MM.1S (cell line): ENCODE data around the gene CHGA.

Source experiments
- DNase-seq: peaks from one replicate; pipeline ENCODE4 v3.0.0-alpha.2; 2015
- H2AFZ ChIP-seq: fragments of 300-600 bp; sonication (generic); 2 replicates; pipeline ENCODE4 v1.6.0; 2016; ENCODE audit warnings: antibody characterized with exemption, low read length
- H3F3A ChIP-seq: fragments of 300-600 bp; sonication (generic); 2 replicates; pipeline ENCODE4 v1.6.1; 2016; ENCODE audit warnings: mild to moderate bottlenecking, antibody characterized with exemption, low read length, moderate library complexity, mixed read lengths; ENCODE audit not compliant: insufficient read depth
- H3K27ac ChIP-seq: fragments of 300-600 bp; sonication (generic); 2 replicates; pipeline ENCODE4 v1.5.1; 2016; ENCODE audit warnings: mild to moderate bottlenecking, low read length
- H3K27me3 ChIP-seq: fragments of 300-600 bp; sonication (generic); replicated peaks from 2 replicates; pipeline ENCODE4 v1.6.0; 2016; ENCODE audit warnings: low read length; ENCODE audit not compliant: insufficient read depth
- H3K36me3 ChIP-seq: fragments of 300-600 bp; sonication (generic); replicated peaks from 2 replicates; pipeline ENCODE4 v1.6.1; 2016; ENCODE audit warnings: mild to moderate bottlenecking, low read length, mixed read lengths; ENCODE audit not compliant: insufficient read depth
- H3K4me1 ChIP-seq: fragments of 300-600 bp; sonication (generic); 2 replicates; pipeline ENCODE4 v1.6.1; 2016; ENCODE audit warnings: low read length, mixed read lengths
- H3K4me2 ChIP-seq: fragments of 300-600 bp; sonication (generic); 2 replicates; pipeline ENCODE4 v1.6.0; 2016; ENCODE audit warnings: low read depth, low read length
- H3K4me3 ChIP-seq: fragments of 300-600 bp; sonication (generic); 2 replicates; pipeline ENCODE4 v1.5.1; 2016; ENCODE audit warnings: low read length, mixed read lengths
- H3K79me2 ChIP-seq: fragments of 300-600 bp; sonication (generic); 2 replicates; pipeline ENCODE4 v1.6.1; 2016; ENCODE audit warnings: mixed run types, low read length, mixed read lengths
- H3K9ac ChIP-seq: fragments of 300-600 bp; sonication (generic); 2 replicates; pipeline ENCODE4 v1.6.1; 2016; ENCODE audit warnings: low read length, mixed read lengths
- H3K9me2 ChIP-seq: fragments of 300-600 bp; sonication (generic); replicated peaks from 2 replicates; pipeline ENCODE4 v1.6.1; 2016; ENCODE audit warnings: mild to moderate bottlenecking, low read length, mixed read lengths; ENCODE audit not compliant: insufficient read depth
- H3K9me3 ChIP-seq: fragments of 300-600 bp; sonication (generic); replicated peaks from 2 replicates; pipeline ENCODE4 v1.6.1; 2016; ENCODE audit warnings: mild to moderate bottlenecking, low read length, mixed read lengths; ENCODE audit not compliant: insufficient read depth
- H4K20me1 ChIP-seq: fragments of 300-600 bp; sonication (generic); 2 replicates; pipeline ENCODE4 v1.6.1; 2016; ENCODE audit warnings: mild to moderate bottlenecking, low read length, moderate library complexity, mixed read lengths; ENCODE audit not compliant: insufficient read depth
- EZH2 ChIP-seq: fragments of 300-600 bp; sonication (generic); optimal IDR thresholded peaks from 2 replicates; pipeline ENCODE3; 2017; ENCODE audit warnings: low read depth, mild to moderate bottlenecking, antibody characterized with exemption, low read length, mixed read lengths
- EZH2phosphoT487 ChIP-seq: fragments of 300-600 bp; sonication (generic); IDR thresholded peaks from 2 replicates; pipeline ENCODE4 v1.6.1; 2018; ENCODE audit warnings: antibody characterized with exemption, low read length
- TF ChIP-seq, protein P1 (sequence below): fragments of 300-600 bp; sonication (generic); IDR thresholded peaks from 2 replicates; pipeline ENCODE4 v1.5.1; 2016; ENCODE audit warnings: antibody characterized with exemption, low read length, mixed read lengths

The CHGA gene

DNA sequence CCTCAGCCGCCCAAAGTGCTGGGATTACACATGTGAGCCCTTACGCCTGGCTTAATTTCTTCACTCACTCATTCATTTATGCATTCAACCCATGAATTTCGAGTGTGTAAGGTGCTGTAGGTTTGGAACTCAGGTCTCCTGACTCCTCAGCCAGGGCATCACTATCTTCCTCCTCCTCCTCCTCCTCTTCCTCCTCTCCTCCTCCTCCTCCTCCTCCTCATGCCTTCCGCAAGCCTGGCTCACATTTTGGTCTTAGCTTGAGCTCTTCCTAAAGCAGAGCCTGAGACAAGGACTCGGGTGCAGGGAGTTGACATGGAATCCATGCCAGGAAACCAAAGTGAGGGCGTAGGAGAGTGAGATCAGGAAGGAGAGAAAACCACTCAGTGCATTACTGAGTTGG is 20.8 kb upstream of the CHGA start:
- DNase-seq: no peak
- no peaks in the 10 kb centered on the region for H3K36me3 ChIP-seq
- TF ChIP-seq EZH2 (no peak), EZH2phosphoT487 (no peak)
- TF ChIP-seq, protein P1, sequence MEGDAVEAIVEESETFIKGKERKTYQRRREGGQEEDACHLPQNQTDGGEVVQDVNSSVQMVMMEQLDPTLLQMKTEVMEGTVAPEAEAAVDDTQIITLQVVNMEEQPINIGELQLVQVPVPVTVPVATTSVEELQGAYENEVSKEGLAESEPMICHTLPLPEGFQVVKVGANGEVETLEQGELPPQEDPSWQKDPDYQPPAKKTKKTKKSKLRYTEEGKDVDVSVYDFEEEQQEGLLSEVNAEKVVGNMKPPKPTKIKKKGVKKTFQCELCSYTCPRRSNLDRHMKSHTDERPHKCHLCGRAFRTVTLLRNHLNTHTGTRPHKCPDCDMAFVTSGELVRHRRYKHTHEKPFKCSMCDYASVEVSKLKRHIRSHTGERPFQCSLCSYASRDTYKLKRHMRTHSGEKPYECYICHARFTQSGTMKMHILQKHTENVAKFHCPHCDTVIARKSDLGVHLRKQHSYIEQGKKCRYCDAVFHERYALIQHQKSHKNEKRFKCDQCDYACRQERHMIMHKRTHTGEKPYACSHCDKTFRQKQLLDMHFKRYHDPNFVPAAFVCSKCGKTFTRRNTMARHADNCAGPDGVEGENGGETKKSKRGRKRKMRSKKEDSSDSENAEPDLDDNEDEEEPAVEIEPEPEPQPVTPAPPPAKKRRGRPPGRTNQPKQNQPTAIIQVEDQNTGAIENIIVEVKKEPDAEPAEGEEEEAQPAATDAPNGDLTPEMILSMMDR: no peak
- H3K9ac ChIP-seq: no peak overlapping the region
- no peak overlapping the region for H3K4me2 ChIP-seq
- no peak overlapping the region for H3K4me3 ChIP-seq
- no peaks in the 10 kb centered on the region for H3K27me3 ChIP-seq
- H3F3A ChIP-seq: no peaks in the 10 kb centered on the region
- H4K20me1 ChIP-seq: no peaks in the 10 kb centered on the region
- H3K4me1 ChIP-seq: no peaks in the 10 kb centered on the region
- no peak overlapping the region for H2AFZ ChIP-seq
- no peaks in the 10 kb centered on the region for H3K9me3 ChIP-seq
- no peaks in the 10 kb centered on the region for H3K79me2 ChIP-seq
- no peak overlapping the region for H3K27ac ChIP-seq
- no peaks in the 10 kb centered on the region for H3K9me2 ChIP-seq

DNA sequence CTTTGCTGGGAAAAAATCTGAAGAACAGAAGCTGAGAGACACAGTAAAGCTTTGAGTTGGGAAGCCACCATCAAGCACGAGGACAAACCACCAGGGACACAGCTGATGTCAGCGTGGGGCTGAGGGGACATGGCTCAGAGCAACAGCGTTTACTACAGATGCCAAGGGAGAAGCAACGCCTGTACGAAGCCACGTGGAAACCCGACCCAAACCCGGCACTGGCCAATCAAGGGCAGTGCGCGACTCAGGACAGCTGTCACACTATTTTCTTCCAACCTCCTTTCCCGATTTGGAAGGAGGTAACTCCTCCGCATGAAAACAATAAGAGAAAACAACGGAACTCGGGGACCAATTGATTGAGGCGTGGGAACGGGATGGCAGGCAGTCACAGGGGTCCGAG is 20.2 kb upstream of the CHGA start:
- H3K9me2 ChIP-seq: no peaks in the 10 kb centered on the region
- no peak for DNase-seq
- no peak overlapping the region for H3K27ac ChIP-seq
- no peaks in the 10 kb centered on the region for H3K79me2 ChIP-seq
- no peak overlapping the region for H3K9ac ChIP-seq
- TF ChIP-seq EZH2: no peak
- no peak for TF ChIP-seq EZH2phosphoT487
- TF ChIP-seq, protein P1: no peak
- H2AFZ ChIP-seq: no peak overlapping the region
- no peak overlapping the region for H3K4me3 ChIP-seq
- no peaks in the 10 kb centered on the region for H3F3A ChIP-seq
- no peak overlapping the region for H3K4me2 ChIP-seq
- H4K20me1 ChIP-seq: no peaks in the 10 kb centered on the region
- H3K27me3 ChIP-seq: no peaks in the 10 kb centered on the region
- H3K4me1 ChIP-seq: no peaks in the 10 kb centered on the region
- H3K36me3 ChIP-seq: no peaks in the 10 kb centered on the region
- no peaks in the 10 kb centered on the region for H3K9me3 ChIP-seq

DNA sequence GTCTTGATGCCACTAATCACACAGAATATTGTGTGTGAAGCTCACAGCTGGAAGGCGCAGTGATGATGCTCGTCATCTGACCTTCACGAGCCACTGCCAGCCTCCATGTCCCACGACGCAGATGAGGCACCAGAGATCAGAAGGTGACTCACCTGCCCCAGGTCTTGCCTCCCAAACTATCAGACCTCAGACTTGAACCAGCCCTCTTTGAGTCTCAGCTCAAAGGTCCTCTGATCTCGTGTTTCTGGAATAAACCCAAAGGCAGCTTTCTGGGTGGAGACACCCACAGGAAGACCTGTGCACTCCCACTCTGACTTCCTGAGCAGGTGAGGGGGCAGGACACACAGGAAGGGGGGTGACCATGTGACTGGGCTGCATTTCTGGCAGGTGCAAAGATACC is 19.6 kb upstream of the CHGA start:
- Histone ChIP-seq H3K4me2 (no peak overlapping the region), H3K4me1 (no peaks in the 10 kb centered on the region), H3K9ac (no peak overlapping the region), H3K4me3 (no peak overlapping the region), H3K9me2 (no peaks in the 10 kb centered on the region), H3K27me3 (no peaks in the 10 kb centered on the region), H2AFZ (no peak overlapping the region), H4K20me1 (no peaks in the 10 kb centered on the region), H3K36me3 (no peaks in the 10 kb centered on the region), H3K27ac (no peak overlapping the region), H3K9me3 (no peaks in the 10 kb centered on the region), H3K79me2 (no peaks in the 10 kb centered on the region), H3F3A (no peaks in the 10 kb centered on the region)
- DNase-seq: no peak
- no peak for TF ChIP-seq EZH2
- TF ChIP-seq EZH2phosphoT487: no peak
- TF ChIP-seq, protein P1: no peak
